GM23338 (cell line): ENCODE data around the gene RELB.

Experiments
- EZH2 ChIP-seq: fragments of 200-600 bp; sonication (generic); IDR thresholded peaks from one replicate; pipeline ENCODE4 v1.8.0; 2017; ENCODE audit warnings: antibody characterized with exemption, mild to moderate bottlenecking, low read depth; ENCODE audit not compliant: unreplicated experiment
- EZH2phosphoT487 ChIP-seq: fragments of 200-600 bp; sonication (generic); IDR thresholded peaks from one replicate; pipeline ENCODE4 v1.8.1; 2018; ENCODE audit warnings: antibody characterized with exemption; ENCODE audit not compliant: unreplicated experiment
- JUNB ChIP-seq: IDR thresholded peaks from one replicate; pipeline ENCODE4 v1.6.1; 2016; ENCODE audit warnings: antibody characterized with exemption; ENCODE audit not compliant: unreplicated experiment
- POLR2AphosphoS5 ChIP-seq: IDR thresholded peaks from 2 replicates; pipeline ENCODE4 v1.6.1; 2016; ENCODE audit warnings: antibody characterized with exemption, low read depth
- ZNF114 ChIP-seq: fragments of 250-450 bp; sonication (Bioruptor Pico); IDR thresholded peaks from 2 replicates; pipeline ENCODE4 v1.5.0; 2020; ENCODE audit warnings: mild to moderate bottlenecking, moderate library complexity
- TF ChIP-seq, protein P1 (sequence below), 2 experiments: fragments of 200-600 bp in 1 of 2; sonication (generic) in 1 of 2; conservative IDR thresholded peaks; 2 replicates each; pipeline versions ENCODE4 v1.5.1 to v1.6.1; 2016 to 2017; ENCODE audit warnings: antibody characterized with exemption in 2 of 2, low read depth in 2 of 2, mild to moderate bottlenecking in 2 of 2, moderate library complexity in 1 of 2
- TF ChIP-seq, protein P2 (sequence below): fragments of 250-450 bp; sonication (Bioruptor Pico); IDR thresholded peaks from 2 replicates; pipeline ENCODE4 v1.5.0; 2020; ENCODE audit warnings: mild to moderate bottlenecking, moderate library complexity

DNA sequence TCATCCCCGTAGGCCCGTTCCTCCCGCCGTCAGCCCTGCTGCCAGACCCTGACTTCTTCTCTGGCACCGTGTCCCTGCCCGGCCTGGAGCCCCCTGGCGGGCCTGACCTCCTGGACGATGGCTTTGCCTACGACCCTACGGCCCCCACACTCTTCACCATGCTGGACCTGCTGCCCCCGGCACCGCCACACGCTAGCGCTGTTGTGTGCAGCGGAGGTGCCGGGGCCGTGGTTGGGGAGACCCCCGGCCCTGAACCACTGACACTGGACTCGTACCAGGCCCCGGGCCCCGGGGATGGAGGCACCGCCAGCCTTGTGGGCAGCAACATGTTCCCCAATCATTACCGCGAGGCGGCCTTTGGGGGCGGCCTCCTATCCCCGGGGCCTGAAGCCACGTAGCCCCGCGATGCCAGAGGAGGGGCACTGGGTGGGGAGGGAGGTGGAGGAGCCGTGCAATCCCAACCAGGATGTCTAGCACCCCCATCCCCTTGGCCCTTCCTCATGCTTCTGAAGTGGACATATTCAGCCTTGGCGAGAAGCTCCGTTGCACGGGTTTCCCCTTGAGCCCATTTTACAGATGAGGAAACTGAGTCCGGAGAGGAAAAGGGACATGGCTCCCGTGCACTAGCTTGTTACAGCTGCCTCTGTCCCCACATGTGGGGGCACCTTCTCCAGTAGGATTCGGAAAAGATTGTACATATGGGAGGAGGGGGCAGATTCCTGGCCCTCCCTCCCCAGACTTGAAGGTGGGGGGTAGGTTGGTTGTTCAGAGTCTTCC, 36.3 kb downstream of the RELB start:
- TF ChIP-seq, protein P1, sequence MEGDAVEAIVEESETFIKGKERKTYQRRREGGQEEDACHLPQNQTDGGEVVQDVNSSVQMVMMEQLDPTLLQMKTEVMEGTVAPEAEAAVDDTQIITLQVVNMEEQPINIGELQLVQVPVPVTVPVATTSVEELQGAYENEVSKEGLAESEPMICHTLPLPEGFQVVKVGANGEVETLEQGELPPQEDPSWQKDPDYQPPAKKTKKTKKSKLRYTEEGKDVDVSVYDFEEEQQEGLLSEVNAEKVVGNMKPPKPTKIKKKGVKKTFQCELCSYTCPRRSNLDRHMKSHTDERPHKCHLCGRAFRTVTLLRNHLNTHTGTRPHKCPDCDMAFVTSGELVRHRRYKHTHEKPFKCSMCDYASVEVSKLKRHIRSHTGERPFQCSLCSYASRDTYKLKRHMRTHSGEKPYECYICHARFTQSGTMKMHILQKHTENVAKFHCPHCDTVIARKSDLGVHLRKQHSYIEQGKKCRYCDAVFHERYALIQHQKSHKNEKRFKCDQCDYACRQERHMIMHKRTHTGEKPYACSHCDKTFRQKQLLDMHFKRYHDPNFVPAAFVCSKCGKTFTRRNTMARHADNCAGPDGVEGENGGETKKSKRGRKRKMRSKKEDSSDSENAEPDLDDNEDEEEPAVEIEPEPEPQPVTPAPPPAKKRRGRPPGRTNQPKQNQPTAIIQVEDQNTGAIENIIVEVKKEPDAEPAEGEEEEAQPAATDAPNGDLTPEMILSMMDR (conservative IDR thresholded peaks at IDR 0.05; ENCODE audit: low read depth in 2 of 2) = peak in 1 of 2 experiments; percentile 26; a peak in 2 of 4 replicates
- TF ChIP-seq EZH2 (no peak), JUNB (no peak), ZNF114 (no peak), POLR2AphosphoS5 (no peak), EZH2phosphoT487 (no peak)
- TF ChIP-seq, protein P2, sequence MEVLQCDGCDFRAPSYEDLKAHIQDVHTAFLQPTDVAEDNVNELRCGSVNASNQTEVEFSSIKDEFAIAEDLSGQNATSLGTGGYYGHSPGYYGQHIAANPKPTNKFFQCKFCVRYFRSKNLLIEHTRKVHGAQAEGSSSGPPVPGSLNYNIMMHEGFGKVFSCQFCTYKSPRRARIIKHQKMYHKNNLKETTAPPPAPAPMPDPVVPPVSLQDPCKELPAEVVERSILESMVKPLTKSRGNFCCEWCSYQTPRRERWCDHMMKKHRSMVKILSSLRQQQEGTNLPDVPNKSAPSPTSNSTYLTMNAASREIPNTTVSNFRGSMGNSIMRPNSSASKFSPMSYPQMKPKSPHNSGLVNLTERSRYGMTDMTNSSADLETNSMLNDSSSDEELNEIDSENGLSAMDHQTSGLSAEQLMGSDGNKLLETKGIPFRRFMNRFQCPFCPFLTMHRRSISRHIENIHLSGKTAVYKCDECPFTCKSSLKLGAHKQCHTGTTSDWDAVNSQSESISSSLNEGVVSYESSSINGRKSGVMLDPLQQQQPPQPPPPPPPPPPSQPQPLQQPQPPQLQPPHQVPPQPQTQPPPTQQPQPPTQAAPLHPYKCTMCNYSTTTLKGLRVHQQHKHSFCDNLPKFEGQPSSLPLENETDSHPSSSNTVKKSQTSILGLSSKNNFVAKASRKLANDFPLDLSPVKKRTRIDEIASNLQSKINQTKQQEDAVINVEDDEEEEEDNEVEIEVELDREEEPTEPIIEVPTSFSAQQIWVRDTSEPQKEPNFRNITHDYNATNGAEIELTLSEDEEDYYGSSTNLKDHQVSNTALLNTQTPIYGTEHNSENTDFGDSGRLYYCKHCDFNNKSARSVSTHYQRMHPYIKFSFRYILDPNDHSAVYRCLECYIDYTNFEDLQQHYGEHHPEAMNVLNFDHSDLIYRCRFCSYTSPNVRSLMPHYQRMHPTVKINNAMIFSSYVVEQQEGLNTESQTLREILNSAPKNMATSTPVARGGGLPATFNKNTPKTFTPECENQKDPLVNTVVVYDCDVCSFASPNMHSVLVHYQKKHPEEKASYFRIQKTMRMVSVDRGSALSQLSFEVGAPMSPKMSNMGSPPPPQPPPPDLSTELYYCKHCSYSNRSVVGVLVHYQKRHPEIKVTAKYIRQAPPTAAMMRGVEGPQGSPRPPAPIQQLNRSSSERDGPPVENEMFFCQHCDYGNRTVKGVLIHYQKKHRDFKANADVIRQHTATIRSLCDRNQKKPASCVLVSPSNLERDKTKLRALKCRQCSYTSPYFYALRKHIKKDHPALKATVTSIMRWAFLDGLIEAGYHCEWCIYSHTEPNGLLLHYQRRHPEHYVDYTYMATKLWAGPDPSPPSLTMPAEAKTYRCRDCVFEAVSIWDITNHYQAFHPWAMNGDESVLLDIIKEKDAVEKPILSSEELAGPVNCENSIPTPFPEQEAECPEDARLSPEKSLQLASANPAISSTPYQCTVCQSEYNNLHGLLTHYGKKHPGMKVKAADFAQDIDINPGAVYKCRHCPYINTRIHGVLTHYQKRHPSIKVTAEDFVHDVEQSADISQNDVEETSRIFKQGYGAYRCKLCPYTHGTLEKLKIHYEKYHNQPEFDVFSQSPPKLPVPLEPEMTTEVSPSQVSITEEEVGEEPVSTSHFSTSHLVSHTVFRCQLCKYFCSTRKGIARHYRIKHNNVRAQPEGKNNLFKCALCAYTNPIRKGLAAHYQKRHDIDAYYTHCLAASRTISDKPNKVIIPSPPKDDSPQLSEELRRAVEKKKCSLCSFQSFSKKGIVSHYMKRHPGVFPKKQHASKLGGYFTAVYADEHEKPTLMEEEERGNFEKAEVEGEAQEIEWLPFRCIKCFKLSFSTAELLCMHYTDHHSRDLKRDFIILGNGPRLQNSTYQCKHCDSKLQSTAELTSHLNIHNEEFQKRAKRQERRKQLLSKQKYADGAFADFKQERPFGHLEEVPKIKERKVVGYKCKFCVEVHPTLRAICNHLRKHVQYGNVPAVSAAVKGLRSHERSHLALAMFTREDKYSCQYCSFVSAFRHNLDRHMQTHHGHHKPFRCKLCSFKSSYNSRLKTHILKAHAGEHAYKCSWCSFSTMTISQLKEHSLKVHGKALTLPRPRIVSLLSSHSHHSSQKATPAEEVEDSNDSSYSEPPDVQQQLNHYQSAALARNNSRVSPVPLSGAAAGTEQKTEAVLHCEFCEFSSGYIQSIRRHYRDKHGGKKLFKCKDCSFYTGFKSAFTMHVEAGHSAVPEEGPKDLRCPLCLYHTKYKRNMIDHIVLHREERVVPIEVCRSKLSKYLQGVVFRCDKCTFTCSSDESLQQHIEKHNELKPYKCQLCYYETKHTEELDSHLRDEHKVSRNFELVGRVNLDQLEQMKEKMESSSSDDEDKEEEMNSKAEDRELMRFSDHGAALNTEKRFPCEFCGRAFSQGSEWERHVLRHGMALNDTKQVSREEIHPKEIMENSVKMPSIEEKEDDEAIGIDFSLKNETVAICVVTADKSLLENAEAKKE = no peak
